MG63 (cell line): ENCODE measurements around the gene HOXB8. TPM values are rescaled to one million over a fixed set of nuclear protein-coding genes. Genes with fewer than 3 reads are reported as not detected.

Source experiments
- DNase-seq: peaks from one replicate; pipeline ENCODE4 v3.0.0-alpha.2; 2020
- H3K27me3 ChIP-seq: fragments of 250-450 bp; sonication (Bioruptor Pico); 2 replicates; pipeline ENCODE4 v1.5.1; 2020; ENCODE audit warnings: mild to moderate bottlenecking, moderate library complexity
- H3K36me3 ChIP-seq: fragments of 250-450 bp; sonication (Bioruptor Pico); 2 replicates; pipeline ENCODE4 v1.5.1; 2020; ENCODE audit warnings: mild to moderate bottlenecking, moderate library complexity
- H3K4me3 ChIP-seq: fragments of 250-450 bp; sonication (Bioruptor Pico); 2 replicates; pipeline ENCODE4 v1.5.1; 2020; ENCODE audit warnings: mild to moderate bottlenecking, moderate library complexity
- H3K9me3 ChIP-seq: fragments of 250-450 bp; sonication (Bioruptor Pico); 2 replicates; pipeline ENCODE4 v1.5.1; 2020; ENCODE audit warnings: mild to moderate bottlenecking, moderate library complexity
- total RNA-seq: library from RNA; depleted of rRNA; stranded (reverse); fragments of >200 nt; shearing (Covaris generic); gene quantifications from 2 replicates; pipeline ENCODE4 v1.2.3, GENCODE V29; 2014; ENCODE audit warnings: low replicate concordance; rRNA removed

The HOXB8 gene
- total RNA-seq: 3.8 and 4.8 TPM in 2 replicates

- H3K27me3 ChIP-seq: peaks cover 5% of the 10 kb centered on the region
- peak within 1 kb of the TSS; percentile 62 for H3K4me3 ChIP-seq
- peak; percentile 71 for DNase-seq
- H3K36me3 ChIP-seq: no peaks in the 10 kb centered on the region
- H3K9me3 ChIP-seq: no peaks in the 10 kb centered on the region
Measured at GRCh38 chr17:48615047-48615962, at the start of gene HOXB8. Gene HOXB8 (minus strand): TSS chr17:48615292. CDS start chr17:48614704, 588 bp downstream.

- H3K36me3 ChIP-seq: no peaks in the 10 kb centered on the region; the same call in 1 of the 2 replicates
Measured at GRCh38 chr17:48663134-48663924, 48.2 kb upstream of the HOXB8 start.

GRCh38 chr17:48655913-48656312 lies 40.8 kb upstream of the HOXB8 start:
- Histone ChIP-seq H3K9me3 (peaks cover 7% of the 10 kb centered on the region), H3K4me3 (no peak overlapping the region), H3K36me3 (no peaks in the 10 kb centered on the region; the same call in 1 of the 2 replicates), H3K27me3 (no peaks in the 10 kb centered on the region)
- DNase-seq: no peak

More at GRCh38 chr17:48663134-48663924, 48.2 kb upstream of the HOXB8 start:
- H3K4me3 ChIP-seq: no peak overlapping the region
- no peaks in the 10 kb centered on the region for H3K9me3 ChIP-seq
- DNase-seq: no peak
- no peaks in the 10 kb centered on the region for H3K27me3 ChIP-seq

- H3K27me3 ChIP-seq: no peaks in the 10 kb centered on the region
- peaks cover 5% of the 10 kb centered on the region for H3K36me3 ChIP-seq
- no peak overlapping the region for H3K4me3 ChIP-seq
- DNase-seq: no peak
- H3K9me3 ChIP-seq: peaks cover 7% of the 10 kb centered on the region
Measured at GRCh38 chr17:48649741-48650140, 34.6 kb upstream of the HOXB8 start.

GRCh38 chr17:48647963-48648245 lies 32.8 kb upstream of the HOXB8 start:
- Histone ChIP-seq H3K36me3 (peaks cover 20% of the 10 kb centered on the region), H3K4me3 (peak overlapping the region; percentile 94), H3K9me3 (peaks cover 7% of the 10 kb centered on the region), H3K27me3 (no peaks in the 10 kb centered on the region)
- no peak for DNase-seq

GRCh38 chr17:48647103-48647962 lies 32.2 kb upstream of the HOXB8 start:
- H3K36me3 ChIP-seq: peaks cover 26% of the 10 kb centered on the region
- no peaks in the 10 kb centered on the region for H3K27me3 ChIP-seq
- DNase-seq: peak; percentile 58

GRCh38 chr17:48646183-48647102 lies 31.4 kb upstream of the HOXB8 start:
- peak overlapping the region; percentile 94 for H3K4me3 ChIP-seq
- H3K27me3 ChIP-seq: no peaks in the 10 kb centered on the region
- H3K9me3 ChIP-seq: no peaks in the 10 kb centered on the region; the same call in 1 of the 2 replicates
- peak; percentile 89 for DNase-seq
- peaks cover 34% of the 10 kb centered on the region for H3K36me3 ChIP-seq

More at GRCh38 chr17:48647103-48647962, 32.2 kb upstream of the HOXB8 start:
- Histone ChIP-seq H3K9me3 (peaks cover 4% of the 10 kb centered on the region), H3K4me3 (peak overlapping the region; percentile 94)

GRCh38 chr17:48645639-48646182 lies 30.6 kb upstream of the HOXB8 start:
- Histone ChIP-seq H3K9me3 (no peaks in the 10 kb centered on the region; the same call in 1 of the 2 replicates), H3K4me3 (peak overlapping the region; percentile 94), H3K27me3 (no peaks in the 10 kb centered on the region), H3K36me3 (peaks cover 42% of the 10 kb centered on the region)
- no peak for DNase-seq

- no peak for DNase-seq
- Histone ChIP-seq H3K4me3 (peak overlapping the region; percentile 94), H3K36me3 (peaks cover 42% of the 10 kb centered on the region), H3K27me3 (no peaks in the 10 kb centered on the region), H3K9me3 (no peaks in the 10 kb centered on the region; the same call in 1 of the 2 replicates)
Measured at GRCh38 chr17:48644910-48645557, 29.9 kb upstream of the HOXB8 start.

- Histone ChIP-seq H3K4me3 (no peak overlapping the region), H3K36me3 (peaks cover 44% of the 10 kb centered on the region), H3K27me3 (no peaks in the 10 kb centered on the region), H3K9me3 (no peaks in the 10 kb centered on the region; the same call in 1 of the 2 replicates)
- DNase-seq: peak; percentile 21
Measured at GRCh38 chr17:48644159-48644558, 29.1 kb upstream of the HOXB8 start.

GRCh38 chr17:48643697-48644012 lies 28.6 kb upstream of the HOXB8 start:
- DNase-seq: no peak
- H3K4me3 ChIP-seq: no peak overlapping the region
- peaks cover 49% of the 10 kb centered on the region for H3K36me3 ChIP-seq
- no peaks in the 10 kb centered on the region for H3K27me3 ChIP-seq
- H3K9me3 ChIP-seq: no peaks in the 10 kb centered on the region; the same call in 1 of the 2 replicates

- no peak for DNase-seq
- Histone ChIP-seq H3K9me3 (no peaks in the 10 kb centered on the region; the same call in 1 of the 2 replicates), H3K27me3 (no peaks in the 10 kb centered on the region), H3K36me3 (peaks cover 52% of the 10 kb centered on the region), H3K4me3 (no peak overlapping the region)
Measured at GRCh38 chr17:48642843-48643696, 28.0 kb upstream of the HOXB8 start.

GRCh38 chr17:48642059-48642842 lies 27.2 kb upstream of the HOXB8 start:
- H3K9me3 ChIP-seq: no peaks in the 10 kb centered on the region; the same call in 1 of the 2 replicates
- peaks cover 60% of the 10 kb centered on the region for H3K36me3 ChIP-seq
- H3K4me3 ChIP-seq: no peak overlapping the region
- H3K27me3 ChIP-seq: no peaks in the 10 kb centered on the region
- DNase-seq: no peak
